ENCODE measurements around the gene NECTIN1.

NECTIN1 gene

DNA sequence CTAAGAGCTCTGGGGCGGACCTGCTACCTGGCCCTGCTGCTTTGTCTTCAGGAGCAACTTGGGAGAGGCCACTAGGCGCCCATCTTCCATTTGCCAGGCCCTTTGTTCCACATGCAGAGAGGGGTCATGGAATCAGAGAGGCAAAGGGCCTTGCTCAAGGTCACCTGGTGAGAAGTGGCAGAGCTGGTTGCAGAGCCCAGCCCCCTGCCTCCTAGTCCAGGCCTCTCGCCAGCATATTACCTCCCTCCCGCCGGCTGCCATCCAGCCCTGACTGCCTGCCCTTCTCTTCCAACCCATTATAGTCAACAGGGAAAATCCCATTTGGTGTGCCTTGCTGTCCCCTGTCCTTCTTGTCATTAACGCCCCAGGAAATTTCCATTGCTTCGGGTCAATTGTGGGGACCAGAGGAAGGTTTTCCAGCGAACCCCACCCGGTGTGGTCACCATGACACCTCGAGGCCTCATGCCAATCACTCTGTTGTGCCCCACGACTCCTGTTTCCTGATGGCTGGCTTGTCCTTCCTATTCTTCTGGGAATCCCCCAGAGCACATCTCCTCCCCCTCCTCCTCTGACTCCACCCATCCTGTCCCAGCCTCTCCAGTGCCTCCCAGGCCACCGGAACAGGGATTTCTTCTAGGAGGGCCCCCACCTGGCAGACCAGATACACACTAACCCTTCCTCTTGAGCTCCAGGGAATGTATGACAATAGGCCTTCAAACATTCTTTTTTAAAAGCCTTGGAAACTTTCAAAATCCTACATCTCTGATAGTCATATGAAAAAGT, 77.0 kb downstream of the NECTIN1 start:
- Histone ChIP-seq H3K79me2 (ENCODE audit: control insufficient read depth, low read length) (no peaks in the 10 kb centered on the region), H3K27me3 (ENCODE audit: control insufficient read depth, low read length) (peaks cover 11% of the 10 kb centered on the region; the same call in 1 of the 2 replicates), H4K20me1 (ENCODE audit: control insufficient read depth, insufficient read depth, low read depth, low read length) (no peaks in the 10 kb centered on the region), H3K27ac (ENCODE audit: low read depth, low read length) (no peak overlapping the region), H3F3A (ENCODE audit: control insufficient read depth, insufficient read depth) (no peaks in the 10 kb centered on the region), H3K4me2 (ENCODE audit: low read length) (no peak overlapping the region), H3K9me2 (replicated peaks; ENCODE audit: control insufficient read depth, low read length) (no peaks in the 10 kb centered on the region), H3K4me1 (ENCODE audit: control insufficient read depth, low read length) (no peaks in the 10 kb centered on the region), H3K9me3 (ENCODE audit: control insufficient read depth, insufficient read depth, low read length) (no peaks in the 10 kb centered on the region), H3K4me3 (ENCODE audit: low read length) (no peak overlapping the region), H3K36me3 (ENCODE audit: control insufficient read depth, low read length) (no peaks in the 10 kb centered on the region)
- no peak for TF ChIP-seq EZH2phosphoT487 (IDR thresholded peaks at IDR 0.05; ENCODE audit: borderline replicate concordance, low read length)
- TF ChIP-seq, protein P1, sequence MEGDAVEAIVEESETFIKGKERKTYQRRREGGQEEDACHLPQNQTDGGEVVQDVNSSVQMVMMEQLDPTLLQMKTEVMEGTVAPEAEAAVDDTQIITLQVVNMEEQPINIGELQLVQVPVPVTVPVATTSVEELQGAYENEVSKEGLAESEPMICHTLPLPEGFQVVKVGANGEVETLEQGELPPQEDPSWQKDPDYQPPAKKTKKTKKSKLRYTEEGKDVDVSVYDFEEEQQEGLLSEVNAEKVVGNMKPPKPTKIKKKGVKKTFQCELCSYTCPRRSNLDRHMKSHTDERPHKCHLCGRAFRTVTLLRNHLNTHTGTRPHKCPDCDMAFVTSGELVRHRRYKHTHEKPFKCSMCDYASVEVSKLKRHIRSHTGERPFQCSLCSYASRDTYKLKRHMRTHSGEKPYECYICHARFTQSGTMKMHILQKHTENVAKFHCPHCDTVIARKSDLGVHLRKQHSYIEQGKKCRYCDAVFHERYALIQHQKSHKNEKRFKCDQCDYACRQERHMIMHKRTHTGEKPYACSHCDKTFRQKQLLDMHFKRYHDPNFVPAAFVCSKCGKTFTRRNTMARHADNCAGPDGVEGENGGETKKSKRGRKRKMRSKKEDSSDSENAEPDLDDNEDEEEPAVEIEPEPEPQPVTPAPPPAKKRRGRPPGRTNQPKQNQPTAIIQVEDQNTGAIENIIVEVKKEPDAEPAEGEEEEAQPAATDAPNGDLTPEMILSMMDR (IDR thresholded peaks at IDR 0.05; ENCODE audit: low read depth, low read length, poor library complexity, severe bottlenecking), result no peak

DNA sequence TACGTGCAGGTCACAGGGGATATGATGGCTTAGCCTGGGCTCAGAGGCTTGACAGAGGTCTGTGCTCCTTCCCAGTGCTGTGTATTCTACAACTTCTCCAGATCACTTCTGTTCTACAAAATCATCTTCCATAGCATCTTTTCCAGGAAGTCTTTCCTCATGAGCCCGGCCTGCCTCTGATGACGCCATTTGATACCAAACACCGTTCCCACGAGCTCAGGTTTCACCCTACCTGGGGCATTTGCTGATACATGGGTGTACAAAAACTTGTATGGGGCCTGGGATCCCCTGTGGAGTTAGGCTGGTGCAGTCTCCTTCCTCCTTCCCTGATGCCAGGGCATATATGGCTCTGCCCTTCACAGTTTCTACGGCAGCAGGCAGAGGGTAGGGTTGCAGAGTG, 78.7 kb downstream of the NECTIN1 start:
- no peaks in the 10 kb centered on the region for H3F3A ChIP-seq (ENCODE audit: control insufficient read depth, insufficient read depth)
- no peak overlapping the region for H3K4me3 ChIP-seq (ENCODE audit: low read length)
- no peak overlapping the region for H3K27ac ChIP-seq (ENCODE audit: low read depth, low read length)
- H3K9me2 ChIP-seq (replicated peaks; ENCODE audit: control insufficient read depth, low read length), result no peaks in the 10 kb centered on the region
- H3K9me3 ChIP-seq (ENCODE audit: control insufficient read depth, insufficient read depth, low read length), result no peaks in the 10 kb centered on the region
- TF ChIP-seq, protein P1 (IDR thresholded peaks at IDR 0.05; ENCODE audit: low read depth, low read length, poor library complexity, severe bottlenecking), result no peak
- no peak for TF ChIP-seq EZH2phosphoT487 (IDR thresholded peaks at IDR 0.05; ENCODE audit: borderline replicate concordance, low read length)
- H3K4me2 ChIP-seq (ENCODE audit: low read length), result no peak overlapping the region
- H3K36me3 ChIP-seq (ENCODE audit: control insufficient read depth, low read length), result no peaks in the 10 kb centered on the region
- no peaks in the 10 kb centered on the region for H4K20me1 ChIP-seq (ENCODE audit: control insufficient read depth, insufficient read depth, low read depth, low read length)
- H3K79me2 ChIP-seq (ENCODE audit: control insufficient read depth, low read length), result no peaks in the 10 kb centered on the region
- no peaks in the 10 kb centered on the region for H3K4me1 ChIP-seq (ENCODE audit: control insufficient read depth, low read length)
- H3K27me3 ChIP-seq (ENCODE audit: control insufficient read depth, low read length), result peaks cover 11% of the 10 kb centered on the region; the same call in 1 of the 2 replicates

DNA sequence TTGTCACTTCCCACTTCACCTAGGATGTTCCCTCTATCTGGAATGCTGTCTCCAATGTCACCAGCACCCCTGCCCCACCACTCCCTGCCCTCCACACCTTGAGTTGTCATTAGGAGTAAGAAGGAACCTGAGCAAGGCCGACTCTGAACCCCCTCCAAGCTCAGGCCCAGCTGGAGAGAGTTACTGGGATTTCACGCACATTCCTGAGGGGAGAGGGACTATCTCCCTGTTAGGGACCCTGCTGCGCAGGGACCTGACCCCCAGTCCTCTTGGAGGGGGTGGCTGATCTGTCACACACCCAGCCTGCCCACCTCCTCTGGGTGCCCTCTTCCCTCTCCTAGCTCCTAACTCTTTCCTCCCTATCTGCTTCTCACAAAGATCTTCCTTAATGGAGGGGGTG, 81.7 kb downstream of the NECTIN1 start:
- H3K27me3 ChIP-seq (ENCODE audit: control insufficient read depth, low read length), result peaks cover 6% of the 10 kb centered on the region; the same call in 1 of the 2 replicates
- H3K79me2 ChIP-seq (ENCODE audit: control insufficient read depth, low read length), result no peaks in the 10 kb centered on the region
- TF ChIP-seq, protein P1 (IDR thresholded peaks at IDR 0.05; ENCODE audit: low read depth, low read length, poor library complexity, severe bottlenecking), result no peak
- no peak for TF ChIP-seq EZH2phosphoT487 (IDR thresholded peaks at IDR 0.05; ENCODE audit: borderline replicate concordance, low read length)
- no peaks in the 10 kb centered on the region for H4K20me1 ChIP-seq (ENCODE audit: control insufficient read depth, insufficient read depth, low read depth, low read length)
- H3K9me2 ChIP-seq (replicated peaks; ENCODE audit: control insufficient read depth, low read length), result no peaks in the 10 kb centered on the region
- no peak overlapping the region for H3K27ac ChIP-seq (ENCODE audit: low read depth, low read length)
- H3K4me3 ChIP-seq (ENCODE audit: low read length), result no peak overlapping the region
- no peaks in the 10 kb centered on the region for H3F3A ChIP-seq (ENCODE audit: control insufficient read depth, insufficient read depth)
- H3K4me1 ChIP-seq (ENCODE audit: control insufficient read depth, low read length), result no peaks in the 10 kb centered on the region
- no peaks in the 10 kb centered on the region for H3K36me3 ChIP-seq (ENCODE audit: control insufficient read depth, low read length)
- H3K9me3 ChIP-seq (ENCODE audit: control insufficient read depth, insufficient read depth, low read length), result no peaks in the 10 kb centered on the region
- H3K4me2 ChIP-seq (ENCODE audit: low read length), result no peak overlapping the region

Measured in DOHH2 (cell line).